GM12875 (cell line): ENCODE measurements around the gene THEMIS.
"Not testable (repeated sequence)": the region's sequence is repeated elsewhere in the genome, so short reads cannot be mapped to it uniquely, and the experiment has no call there.

Experiments used
- H3K4me3 ChIP-seq: one replicate; pipeline ENCODE4 v1.5.1; 2011; ENCODE audit warnings: low read depth, low read length, control low read depth
- TF ChIP-seq, protein P1 (sequence below): IDR thresholded peaks from 2 replicates; pipeline ENCODE4 v1.5.1; 2011; ENCODE audit warnings: low read depth, mild to moderate bottlenecking, control low read depth, inconsistent platforms, low read length, moderate library complexity, borderline replicate concordance; ENCODE audit not compliant: insufficient read depth

The THEMIS gene

DNA sequence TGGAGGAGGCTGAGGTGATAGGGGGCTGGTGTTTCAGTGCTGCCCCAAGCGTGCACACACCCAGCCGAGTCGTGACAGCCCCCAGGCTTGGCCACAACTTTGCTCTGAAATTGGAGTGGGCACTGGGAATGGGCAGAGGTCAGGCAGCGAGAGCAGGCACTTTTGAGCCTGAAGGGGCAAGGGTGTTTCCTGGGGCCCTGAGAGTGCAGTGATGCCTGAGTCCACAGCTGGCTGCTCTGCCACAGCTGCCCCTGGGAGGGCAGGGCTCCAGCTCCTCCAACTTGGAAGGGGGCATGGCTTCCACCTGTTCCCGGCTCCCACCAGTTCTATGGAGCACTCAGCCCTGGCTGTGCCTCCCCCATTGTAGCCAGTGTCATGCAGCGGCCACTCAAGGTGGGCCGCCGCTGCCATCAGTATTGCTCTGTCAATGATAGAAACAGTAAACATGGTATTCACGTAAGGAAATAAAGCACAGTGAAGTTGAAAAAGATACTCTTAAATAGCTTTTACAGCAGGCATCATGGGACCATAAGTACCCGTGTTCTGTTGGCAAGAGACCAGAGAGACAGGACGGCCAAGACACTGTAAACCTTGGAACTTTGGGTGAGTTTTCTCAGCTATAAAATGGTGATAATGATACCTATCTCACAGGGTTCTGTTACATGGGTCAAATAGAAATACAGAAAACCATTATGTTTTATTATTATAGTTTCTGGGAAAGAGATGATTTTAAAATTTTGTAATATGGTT, 108.9 kb downstream of the THEMIS start:
- TF ChIP-seq, protein P1, sequence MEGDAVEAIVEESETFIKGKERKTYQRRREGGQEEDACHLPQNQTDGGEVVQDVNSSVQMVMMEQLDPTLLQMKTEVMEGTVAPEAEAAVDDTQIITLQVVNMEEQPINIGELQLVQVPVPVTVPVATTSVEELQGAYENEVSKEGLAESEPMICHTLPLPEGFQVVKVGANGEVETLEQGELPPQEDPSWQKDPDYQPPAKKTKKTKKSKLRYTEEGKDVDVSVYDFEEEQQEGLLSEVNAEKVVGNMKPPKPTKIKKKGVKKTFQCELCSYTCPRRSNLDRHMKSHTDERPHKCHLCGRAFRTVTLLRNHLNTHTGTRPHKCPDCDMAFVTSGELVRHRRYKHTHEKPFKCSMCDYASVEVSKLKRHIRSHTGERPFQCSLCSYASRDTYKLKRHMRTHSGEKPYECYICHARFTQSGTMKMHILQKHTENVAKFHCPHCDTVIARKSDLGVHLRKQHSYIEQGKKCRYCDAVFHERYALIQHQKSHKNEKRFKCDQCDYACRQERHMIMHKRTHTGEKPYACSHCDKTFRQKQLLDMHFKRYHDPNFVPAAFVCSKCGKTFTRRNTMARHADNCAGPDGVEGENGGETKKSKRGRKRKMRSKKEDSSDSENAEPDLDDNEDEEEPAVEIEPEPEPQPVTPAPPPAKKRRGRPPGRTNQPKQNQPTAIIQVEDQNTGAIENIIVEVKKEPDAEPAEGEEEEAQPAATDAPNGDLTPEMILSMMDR = no peak
- no peak overlapping the region for H3K4me3 ChIP-seq

DNA sequence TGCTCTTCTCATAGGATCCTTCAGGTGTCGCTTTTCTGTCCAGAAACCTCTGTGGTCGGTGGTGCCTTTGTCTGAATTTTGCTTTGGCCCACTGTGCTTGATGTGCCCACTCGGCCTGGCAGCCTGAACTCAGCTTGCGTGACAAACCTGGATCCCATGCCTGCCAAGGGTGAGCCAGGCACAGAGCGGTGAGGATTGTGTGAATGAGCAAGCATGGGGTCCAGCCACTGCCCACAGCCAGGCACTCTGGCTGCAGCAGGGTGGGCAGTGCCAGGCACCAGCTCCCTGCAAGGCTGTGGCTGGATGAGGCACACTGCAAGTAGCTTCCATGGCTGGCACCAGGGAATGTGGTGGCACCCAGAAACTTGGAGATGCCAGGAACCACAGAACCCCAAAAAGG, 110.3 kb downstream of the THEMIS start:
- no peak overlapping the region for H3K4me3 ChIP-seq
- TF ChIP-seq, protein P1 = no peak

- TF ChIP-seq, protein P1 = no peak
- H3K4me3 ChIP-seq = no peak overlapping the region
Measured at GRCh38 chr6:127786109-127786508, 114.7 kb downstream of the THEMIS start.

DNA sequence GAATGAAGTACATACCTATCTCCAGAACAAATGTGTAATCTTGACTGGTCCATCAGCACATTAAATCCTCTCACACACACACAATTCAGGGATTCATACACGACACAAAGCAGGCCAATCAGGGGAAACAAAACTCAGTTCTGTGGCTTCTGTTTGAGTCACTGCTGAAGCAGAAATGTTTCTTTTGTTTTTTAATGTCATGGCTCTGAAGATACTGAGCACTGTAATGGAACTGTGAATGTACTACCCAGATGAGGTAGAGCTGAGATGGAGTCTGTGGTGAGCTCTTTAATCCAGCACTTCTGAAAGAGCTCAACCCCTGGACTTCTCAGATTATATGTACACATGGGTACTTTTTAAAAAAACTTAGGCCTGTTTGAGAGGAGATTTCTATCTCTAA, 116.4 kb downstream of the THEMIS start:
- TF ChIP-seq, protein P1 = no peak
- H3K4me3 ChIP-seq = no peak overlapping the region

DNA sequence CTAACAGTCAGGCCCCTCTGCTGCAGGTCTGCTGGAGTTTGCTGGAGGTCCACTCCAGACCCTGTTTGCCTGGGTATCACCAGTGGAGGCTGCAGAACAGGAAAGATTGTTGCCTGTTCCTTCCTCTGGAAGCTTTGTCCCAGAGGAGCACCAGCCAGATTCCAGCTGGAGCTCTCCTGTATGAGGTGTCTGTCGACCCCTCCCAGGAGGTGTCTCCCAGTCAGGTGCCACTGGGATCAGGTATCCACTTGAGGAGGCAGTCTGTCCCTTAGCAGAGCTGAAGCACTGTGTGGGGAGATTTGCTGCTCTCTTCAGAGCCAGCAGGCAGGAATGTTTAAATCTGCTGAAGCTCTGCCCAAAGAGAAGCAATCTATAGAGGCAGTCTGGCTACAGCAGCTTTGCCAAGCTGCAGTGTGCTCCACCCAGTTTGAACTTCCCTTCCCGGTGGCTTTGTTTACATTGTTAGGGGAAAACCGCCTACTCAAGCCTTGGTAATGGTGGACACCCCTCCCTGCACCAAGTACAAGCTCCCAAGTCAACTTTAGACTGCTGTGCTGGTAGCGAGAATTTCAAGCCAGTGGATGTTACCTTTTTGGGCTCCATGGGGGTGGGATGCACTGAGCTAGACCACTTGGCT, 119.1 kb downstream of the THEMIS start:
- H3K4me3 ChIP-seq = not testable (repeated sequence)

GRCh38 chr6:127776320-127776719, 124.5 kb downstream of the THEMIS start:
- no peak overlapping the region for H3K4me3 ChIP-seq
- TF ChIP-seq, protein P1 = no peak

GRCh38 chr6:127775371-127775770, 125.5 kb downstream of the THEMIS start:
- TF ChIP-seq, protein P1 = no peak
- no peak overlapping the region for H3K4me3 ChIP-seq

GRCh38 chr6:127768745-127769144, 132.1 kb downstream of the THEMIS start:
- TF ChIP-seq, protein P1 = no peak
- H3K4me3 ChIP-seq = no peak overlapping the region
